ENCODE results near the gene PRPH. TPM values are rescaled to one million over a fixed set of nuclear protein-coding genes. Genes with fewer than 3 reads are reported as not detected.
A peak's percentile ranks its signal among the peaks of the same experiment; 100 is the strongest.

The PRPH gene
- total RNA-seq, 4 donors from 2014 or later, result 3.0 to 16.2 (median 5.8) TPM

- H3K4me3 ChIP-seq, result no peak overlapping the region
- no peaks in the 10 kb centered on the region for H3K27me3 ChIP-seq
- no peak for ATAC-seq
- no peaks in the 10 kb centered on the region for H3K36me3 ChIP-seq
- H3K9me3 ChIP-seq, result no peaks in the 10 kb centered on the region
- H3K27ac ChIP-seq, result peak overlapping the region in 1 of 4 donors; percentile 26
- 44 to 71% methylated on average over 2 to 3 of the region's 4 CpGs for WGBS, 2 donors (ENCODE audit: low coverage in 1 of 2)
- H3K4me1 ChIP-seq, result peaks cover 0 to 29% (median 0%) of the 10 kb centered on the region in 3 donors
- TF ChIP-seq POLR2AphosphoS5 (IDR thresholded peaks at IDR 0.05), result no peak
- no peak for TF ChIP-seq POLR2A (IDR thresholded peaks at IDR 0.05)
- no peak for TF ChIP-seq EP300 (IDR thresholded peaks at IDR 0.05)
- no peak for TF ChIP-seq CTCF (IDR thresholded peaks at IDR 0.05)
These were observed 35.5 kb upstream of the PRPH start for GRCh38 chr12:49259452-49259851.

GRCh38 chr12:49260166-49260565 lies 34.8 kb upstream of the PRPH start:
- Histone ChIP-seq H3K4me1 (peaks cover 0 to 29% (median 0%) of the 10 kb centered on the region in 3 donors), H3K27me3 (no peaks in the 10 kb centered on the region), H3K36me3 (no peaks in the 10 kb centered on the region), H3K9me3 (no peaks in the 10 kb centered on the region), H3K4me3 (no peak overlapping the region), H3K27ac (peak overlapping the region in 1 of 4 donors; percentile 26)
- 9 to 40% methylated on average over 3 of the region's 3 CpGs for WGBS, 2 donors (ENCODE audit: low coverage in 1 of 2)
- TF ChIP-seq EP300 (IDR thresholded peaks at IDR 0.05) (no peak), CTCF (IDR thresholded peaks at IDR 0.05) (no peak), POLR2A (IDR thresholded peaks at IDR 0.05) (no peak), POLR2AphosphoS5 (IDR thresholded peaks at IDR 0.05) (no peak)
- ATAC-seq, result no peak

- TF ChIP-seq EP300 (IDR thresholded peaks at IDR 0.05) (no peak), POLR2A (IDR thresholded peaks at IDR 0.05) (no peak), CTCF (IDR thresholded peaks at IDR 0.05) (no peak), POLR2AphosphoS5 (IDR thresholded peaks at IDR 0.05) (no peak)
- Histone ChIP-seq H3K27ac (peak overlapping the region in 1 of 4 donors; percentile 26), H3K4me3 (no peak overlapping the region)
These were observed 34.2 kb upstream of the PRPH start for GRCh38 chr12:49260571-49261363.

GRCh38 chr12:49261721-49262120 lies 33.2 kb upstream of the PRPH start:
- Histone ChIP-seq H3K4me1 (peaks cover 0 to 43% (median 0%) of the 10 kb centered on the region in 3 donors), H3K27me3 (no peaks in the 10 kb centered on the region), H3K36me3 (no peaks in the 10 kb centered on the region), H3K4me3 (no peak overlapping the region), H3K27ac (no peak overlapping the region), H3K9me3 (no peaks in the 10 kb centered on the region)
- ATAC-seq, result no peak
- no peak for TF ChIP-seq EP300 (IDR thresholded peaks at IDR 0.05)
- no peak for TF ChIP-seq POLR2A (IDR thresholded peaks at IDR 0.05)
- no peak for TF ChIP-seq POLR2AphosphoS5 (IDR thresholded peaks at IDR 0.05)
- TF ChIP-seq CTCF (IDR thresholded peaks at IDR 0.05), result no peak
- 84 to 96% methylated on average over 2 of the region's 2 CpGs for WGBS, 2 donors (ENCODE audit: low coverage in 1 of 2)

More at GRCh38 chr12:49260571-49261363, 34.2 kb upstream of the PRPH start:
- WGBS, 2 donors (ENCODE audit: low coverage in 1 of 2), result 53 to 86% methylated on average over 7 of the region's 11 CpGs
- H3K4me1 ChIP-seq, result peaks cover 0 to 34% (median 0%) of the 10 kb centered on the region in 3 donors
- H3K36me3 ChIP-seq, result no peaks in the 10 kb centered on the region
- no peaks in the 10 kb centered on the region for H3K27me3 ChIP-seq
- no peak for ATAC-seq
- no peaks in the 10 kb centered on the region for H3K9me3 ChIP-seq

- no peak for ATAC-seq
- H3K27me3 ChIP-seq, result no peaks in the 10 kb centered on the region
- H3K27ac ChIP-seq, result no peak overlapping the region
- no peak overlapping the region for H3K4me3 ChIP-seq
- no peaks in the 10 kb centered on the region for H3K9me3 ChIP-seq
- WGBS, 2 donors (ENCODE audit: low coverage in 1 of 2), result 60 to 74% methylated on average over 2 to 5 of the region's 5 CpGs
- H3K36me3 ChIP-seq, result no peaks in the 10 kb centered on the region
- no peak for TF ChIP-seq EP300 (IDR thresholded peaks at IDR 0.05)
- no peak for TF ChIP-seq POLR2AphosphoS5 (IDR thresholded peaks at IDR 0.05)
- TF ChIP-seq CTCF (IDR thresholded peaks at IDR 0.05), result no peak
- TF ChIP-seq POLR2A (IDR thresholded peaks at IDR 0.05), result no peak
- H3K4me1 ChIP-seq, result peaks cover 0 to 60% (median 0%) of the 10 kb centered on the region in 3 donors
These were observed 31.6 kb upstream of the PRPH start for GRCh38 chr12:49263400-49263763.
